GM08714 (cell line): ENCODE results near the gene PPIL3.

Experiments
- H3K4me3 ChIP-seq: fragments of 200-500 bp; sonication (Bioruptor generic); 2 replicates; pipeline ENCODE4 v1.5.1; 2014; ENCODE audit warnings: mild to moderate bottlenecking, low read length, inconsistent platforms
- ZNF274 ChIP-seq: IDR thresholded peaks from 2 replicates; pipeline ENCODE4 v1.6.1; 2012; ENCODE audit warnings: mild to moderate bottlenecking, low read depth, low read length

The PPIL3 gene

GRCh38 chr2:200845669-200846325 lies 43.1 kb downstream of the PPIL3 start:
- no peak overlapping the region for H3K4me3 ChIP-seq
- no peak for TF ChIP-seq ZNF274

GRCh38 chr2:200845194-200845593 lies 43.7 kb downstream of the PPIL3 start:
- no peak for TF ChIP-seq ZNF274

GRCh38 chr2:200843993-200844948 lies 44.6 kb downstream of the PPIL3 start:
- H3K4me3 ChIP-seq, result no peak overlapping the region
- TF ChIP-seq ZNF274, result no peak

More at GRCh38 chr2:200845194-200845593, 43.7 kb downstream of the PPIL3 start:
- H3K4me3 ChIP-seq, result no peak overlapping the region

GRCh38 chr2:200839513-200839912 lies 49.4 kb downstream of the PPIL3 start:
- no peak for TF ChIP-seq ZNF274
- H3K4me3 ChIP-seq, result no peak overlapping the region

- H3K4me3 ChIP-seq, result no peak overlapping the region
- TF ChIP-seq ZNF274, result no peak
These were observed 54.2 kb downstream of the PPIL3 start for GRCh38 chr2:200834701-200835100.

- no peak for TF ChIP-seq ZNF274
- no peak overlapping the region for H3K4me3 ChIP-seq
These were observed 59.6 kb downstream of the PPIL3 start for GRCh38 chr2:200829258-200829655.

GRCh38 chr2:200828572-200829257 lies 60.2 kb downstream of the PPIL3 start:
- H3K4me3 ChIP-seq, result no peak overlapping the region
- no peak for TF ChIP-seq ZNF274

GRCh38 chr2:200828104-200828503 lies 60.8 kb downstream of the PPIL3 start:
- TF ChIP-seq ZNF274, result no peak
- H3K4me3 ChIP-seq, result no peak overlapping the region

GRCh38 chr2:200821686-200822245 lies 67.1 kb downstream of the PPIL3 start:
- no peak overlapping the region for H3K4me3 ChIP-seq
- no peak for TF ChIP-seq ZNF274
